Right renal pelvis (tissue), 4 donors: Measurements from ENCODE around the gene DIP2C. TPM values are rescaled to one million over a fixed set of nuclear protein-coding genes. Genes with fewer than 3 reads are reported as not detected.
A peak's percentile ranks its signal among the peaks of the same experiment; 100 is the strongest.

Source experiments
- DNase-seq, 4 donors: peaks; one replicate each; pipeline ENCODE4 v3.0.0-alpha.2; 2013; ENCODE audit warnings: low read depth in 4 of 4, low spot score in 3 of 4, missing footprints in 1 of 4
- polyA plus RNA-seq, 4 donors: library from polyadenylated mRNA; unstranded; fragments of 120-200 nt; gene quantifications; one replicate each; pipeline ENCODE4 v1.2.1, GENCODE V29; 2013; ENCODE audit not compliant: insufficient read length in 4 of 4

Gene DIP2C, protein sequence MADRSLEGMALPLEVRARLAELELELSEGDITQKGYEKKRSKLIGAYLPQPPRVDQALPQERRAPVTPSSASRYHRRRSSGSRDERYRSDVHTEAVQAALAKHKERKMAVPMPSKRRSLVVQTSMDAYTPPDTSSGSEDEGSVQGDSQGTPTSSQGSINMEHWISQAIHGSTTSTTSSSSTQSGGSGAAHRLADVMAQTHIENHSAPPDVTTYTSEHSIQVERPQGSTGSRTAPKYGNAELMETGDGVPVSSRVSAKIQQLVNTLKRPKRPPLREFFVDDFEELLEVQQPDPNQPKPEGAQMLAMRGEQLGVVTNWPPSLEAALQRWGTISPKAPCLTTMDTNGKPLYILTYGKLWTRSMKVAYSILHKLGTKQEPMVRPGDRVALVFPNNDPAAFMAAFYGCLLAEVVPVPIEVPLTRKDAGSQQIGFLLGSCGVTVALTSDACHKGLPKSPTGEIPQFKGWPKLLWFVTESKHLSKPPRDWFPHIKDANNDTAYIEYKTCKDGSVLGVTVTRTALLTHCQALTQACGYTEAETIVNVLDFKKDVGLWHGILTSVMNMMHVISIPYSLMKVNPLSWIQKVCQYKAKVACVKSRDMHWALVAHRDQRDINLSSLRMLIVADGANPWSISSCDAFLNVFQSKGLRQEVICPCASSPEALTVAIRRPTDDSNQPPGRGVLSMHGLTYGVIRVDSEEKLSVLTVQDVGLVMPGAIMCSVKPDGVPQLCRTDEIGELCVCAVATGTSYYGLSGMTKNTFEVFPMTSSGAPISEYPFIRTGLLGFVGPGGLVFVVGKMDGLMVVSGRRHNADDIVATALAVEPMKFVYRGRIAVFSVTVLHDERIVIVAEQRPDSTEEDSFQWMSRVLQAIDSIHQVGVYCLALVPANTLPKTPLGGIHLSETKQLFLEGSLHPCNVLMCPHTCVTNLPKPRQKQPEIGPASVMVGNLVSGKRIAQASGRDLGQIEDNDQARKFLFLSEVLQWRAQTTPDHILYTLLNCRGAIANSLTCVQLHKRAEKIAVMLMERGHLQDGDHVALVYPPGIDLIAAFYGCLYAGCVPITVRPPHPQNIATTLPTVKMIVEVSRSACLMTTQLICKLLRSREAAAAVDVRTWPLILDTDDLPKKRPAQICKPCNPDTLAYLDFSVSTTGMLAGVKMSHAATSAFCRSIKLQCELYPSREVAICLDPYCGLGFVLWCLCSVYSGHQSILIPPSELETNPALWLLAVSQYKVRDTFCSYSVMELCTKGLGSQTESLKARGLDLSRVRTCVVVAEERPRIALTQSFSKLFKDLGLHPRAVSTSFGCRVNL (N-terminal part only)
- 10 to 100 TPM; 19.6 to 22.4 (median 21.1) TPM for polyA plus RNA-seq

DNA sequence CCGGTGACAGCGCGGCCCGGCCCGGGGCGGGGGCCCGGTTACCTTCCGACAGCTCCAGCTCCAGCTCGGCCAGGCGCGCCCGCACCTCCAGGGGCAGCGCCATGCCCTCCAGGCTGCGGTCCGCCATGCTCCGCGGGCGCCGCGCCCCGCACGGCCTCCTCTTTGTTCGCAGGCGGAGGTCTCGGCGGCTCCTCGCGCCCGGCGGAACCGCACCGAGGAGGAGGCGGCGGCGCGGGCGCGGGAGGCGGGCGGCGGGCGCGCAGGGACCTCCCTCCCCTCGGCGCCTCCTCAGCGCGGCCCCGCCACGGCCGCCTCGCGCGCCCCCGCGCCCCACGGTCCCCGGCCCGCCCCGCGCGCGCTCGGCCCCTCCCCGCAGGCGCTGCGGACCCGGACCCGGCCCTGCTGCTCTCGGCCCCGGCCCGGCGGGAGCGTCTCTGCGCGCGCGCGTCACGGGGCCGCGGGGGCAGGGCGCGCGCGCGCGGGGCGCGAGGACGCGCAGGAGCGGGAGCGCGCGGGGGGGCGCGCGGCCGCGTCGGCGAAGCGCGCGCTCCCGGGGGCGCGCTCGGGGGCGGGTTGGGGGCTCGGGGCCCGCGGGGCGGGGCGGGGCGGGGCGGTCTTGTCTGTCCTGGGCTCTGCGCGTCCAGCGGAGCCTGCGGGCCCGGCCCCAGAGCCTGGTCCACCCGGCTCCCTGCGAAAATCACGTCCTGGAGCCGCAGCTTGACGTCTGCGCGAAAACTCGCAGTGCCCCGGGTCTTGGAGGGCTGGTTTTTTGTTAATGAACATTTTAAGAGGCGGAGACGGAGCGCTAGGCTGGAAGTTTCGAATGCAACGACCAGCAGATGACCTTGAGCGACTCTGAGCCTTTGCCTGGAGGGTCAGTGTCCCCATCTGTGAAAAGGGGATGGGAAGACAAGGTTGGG is at the start of gene DIP2C:
TSS of gene DIP2C (minus strand) at position 217 of the 920 bp plus-strand sequence. CDS start at position 127, 90 bp downstream.
- peak in 1 of 4 donors; percentile 61 for DNase-seq

DNA sequence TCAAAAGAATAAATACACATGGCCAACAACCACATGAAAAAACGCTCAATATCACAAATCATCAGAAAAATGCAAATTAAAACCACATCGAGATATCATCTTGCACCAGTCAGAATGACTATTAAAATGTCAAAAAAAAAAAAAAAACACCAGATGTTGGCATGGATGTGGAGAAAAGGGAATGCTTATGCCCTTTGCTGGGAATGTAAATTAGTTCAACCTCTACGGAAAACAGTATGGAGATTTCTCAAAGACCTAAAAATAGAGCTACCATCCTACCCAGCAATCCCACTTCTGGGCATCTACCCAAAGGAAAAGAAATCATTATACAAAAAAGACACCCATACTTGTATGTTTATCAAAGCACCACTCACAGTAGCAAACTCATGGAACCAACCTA is 45.0 kb upstream of the DIP2C start:
- DNase-seq, result no peak

DNA sequence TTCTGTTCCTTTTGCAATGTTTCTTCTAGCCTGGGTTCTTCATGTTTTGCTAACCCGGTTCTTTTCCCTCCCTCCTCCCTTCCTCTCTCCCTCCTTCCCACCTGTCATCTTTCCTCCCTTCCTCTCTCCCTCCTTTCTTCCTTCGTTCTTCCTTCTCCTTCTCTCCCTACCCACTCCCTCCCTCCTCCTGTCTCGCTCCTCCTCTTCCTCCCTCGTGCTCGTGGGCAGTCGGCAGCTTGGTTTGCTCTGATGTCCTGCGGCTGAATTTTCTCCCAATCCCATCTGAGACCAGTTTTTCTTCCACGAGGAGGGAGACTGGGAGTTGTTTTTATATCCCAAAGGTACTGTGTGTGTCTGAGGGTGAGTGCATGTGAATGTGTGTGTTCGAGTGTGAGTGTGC is 43.6 kb upstream of the DIP2C start:
- no peak for DNase-seq

DNA sequence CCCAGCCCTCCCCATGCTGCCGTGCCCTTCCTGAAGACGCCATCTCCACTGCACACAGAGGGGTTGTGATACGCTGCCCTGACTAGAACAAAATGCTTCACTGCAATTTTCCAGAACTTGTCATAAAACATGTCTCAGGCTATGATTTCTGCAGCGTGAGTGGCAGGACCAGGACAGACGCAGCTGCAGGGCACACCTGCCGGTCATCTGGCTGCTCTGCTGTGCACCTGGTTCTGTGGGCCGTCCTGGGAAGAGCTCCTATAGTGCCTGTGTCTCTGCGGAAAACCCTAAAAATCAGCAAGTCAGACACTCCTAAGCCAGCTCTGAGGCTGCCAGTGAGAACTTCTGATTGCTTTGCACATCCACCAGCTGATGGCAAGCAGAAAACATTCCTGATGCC is 39.7 kb upstream of the DIP2C start:
- no peak for DNase-seq

DNA sequence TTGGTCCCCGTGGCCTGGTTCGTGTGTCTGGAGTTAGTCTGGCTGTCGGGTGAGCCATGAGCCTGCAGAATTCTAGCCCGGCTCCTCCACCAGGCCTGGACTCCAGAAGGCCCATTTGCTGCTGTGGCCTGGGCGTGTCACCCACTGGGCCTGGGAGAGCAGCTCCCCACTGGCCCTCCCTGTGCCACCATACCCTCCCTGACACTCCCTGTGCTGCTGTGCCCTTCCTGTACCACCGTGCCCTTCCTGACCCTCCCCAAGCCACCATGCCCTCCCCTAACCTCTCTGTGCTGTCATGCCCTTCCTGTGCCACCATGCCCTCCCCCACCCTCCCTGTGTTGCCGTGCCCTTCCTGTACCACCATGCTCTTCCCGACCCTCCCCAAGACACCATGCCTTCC is 39.1 kb upstream of the DIP2C start:
- no peak for DNase-seq

DNA sequence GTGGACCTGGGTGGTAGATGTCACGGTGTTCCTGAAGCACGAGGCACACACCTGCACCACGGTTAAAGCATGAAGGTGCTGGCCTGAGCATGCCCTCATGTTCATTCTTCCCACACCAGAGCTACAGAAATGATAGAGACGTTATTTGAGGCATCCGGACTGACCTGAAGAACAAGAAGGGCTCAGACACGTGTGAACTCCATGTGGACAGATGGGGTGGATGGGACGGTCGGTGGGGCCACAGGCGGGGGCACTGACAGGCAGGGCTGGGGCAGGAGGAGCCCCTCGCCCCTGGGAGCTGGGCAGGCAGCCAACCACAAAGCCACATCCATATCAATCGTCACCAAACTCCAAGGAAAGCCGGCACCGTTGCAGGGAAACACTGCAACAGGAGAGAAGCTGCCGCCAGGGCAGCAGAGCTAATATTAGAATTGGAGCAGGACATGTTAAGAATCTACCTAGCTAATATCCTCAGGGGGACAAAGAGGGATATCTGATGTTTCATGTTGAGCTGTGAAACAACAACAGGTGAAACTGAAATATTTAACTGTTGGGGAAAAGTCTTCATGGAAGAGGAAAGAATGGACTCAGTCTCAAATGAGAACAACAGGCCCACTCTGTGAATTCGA is 37.8 kb upstream of the DIP2C start:
- no peak for DNase-seq

DNA sequence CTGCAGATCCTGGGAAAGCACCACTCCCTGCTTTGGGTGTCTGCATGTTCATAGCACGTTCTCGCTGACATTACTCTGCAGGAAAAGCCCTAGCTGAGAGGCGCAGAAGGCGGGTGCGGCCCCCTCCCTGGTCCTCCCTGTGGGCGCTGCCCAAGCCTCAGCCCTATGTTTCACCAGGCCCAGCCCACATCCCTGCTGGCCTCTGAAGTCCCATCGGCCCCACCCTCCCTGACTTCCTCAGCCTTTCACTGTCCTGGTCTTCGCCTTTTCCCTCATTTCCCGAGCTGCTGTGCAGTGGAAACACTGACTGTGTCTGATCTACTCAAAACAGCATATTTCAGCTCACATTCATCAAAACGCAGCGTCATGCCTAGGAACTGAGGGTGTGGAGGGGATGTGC is 36.3 kb upstream of the DIP2C start:
- DNase-seq, result no peak

DNA sequence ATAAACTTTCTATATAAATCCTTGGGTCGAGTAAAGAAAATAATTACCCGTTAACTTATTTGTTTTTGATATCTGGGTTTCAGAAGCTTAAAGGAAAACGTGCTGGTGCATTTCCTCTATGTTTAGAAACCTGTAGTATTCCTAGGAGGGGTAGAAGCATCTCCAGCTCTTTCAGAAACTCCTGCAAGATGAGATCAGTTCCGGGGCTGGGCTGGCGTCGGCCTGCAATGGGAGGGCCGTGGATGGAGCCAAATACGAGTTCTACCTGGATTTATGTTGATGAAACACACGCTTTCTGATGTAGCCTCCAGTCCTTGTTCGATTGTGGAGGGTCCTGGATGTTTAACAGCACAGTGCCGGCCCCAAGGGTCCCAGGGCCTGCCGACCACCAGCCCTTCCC is 35.8 kb upstream of the DIP2C start:
- DNase-seq, result no peak

DNA sequence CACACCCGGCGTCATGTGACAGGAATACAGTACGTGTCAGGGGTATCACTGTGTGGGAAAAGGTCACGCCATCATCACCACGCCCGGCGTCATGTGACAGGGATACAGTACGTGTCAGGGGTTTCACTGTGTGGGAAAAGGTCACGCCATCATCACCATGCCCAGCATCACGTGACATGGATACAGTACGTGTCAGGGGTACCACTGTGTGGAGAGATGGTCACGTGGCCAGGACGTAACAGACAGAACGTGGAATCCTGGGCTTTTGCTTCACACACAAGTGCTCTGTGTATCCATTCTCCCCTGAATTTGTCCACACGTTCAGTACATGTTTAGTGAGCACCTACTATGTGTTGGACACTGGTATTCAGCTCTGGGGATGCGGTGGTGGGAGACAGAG is 34.5 kb upstream of the DIP2C start:
- DNase-seq, result no peak

DNA sequence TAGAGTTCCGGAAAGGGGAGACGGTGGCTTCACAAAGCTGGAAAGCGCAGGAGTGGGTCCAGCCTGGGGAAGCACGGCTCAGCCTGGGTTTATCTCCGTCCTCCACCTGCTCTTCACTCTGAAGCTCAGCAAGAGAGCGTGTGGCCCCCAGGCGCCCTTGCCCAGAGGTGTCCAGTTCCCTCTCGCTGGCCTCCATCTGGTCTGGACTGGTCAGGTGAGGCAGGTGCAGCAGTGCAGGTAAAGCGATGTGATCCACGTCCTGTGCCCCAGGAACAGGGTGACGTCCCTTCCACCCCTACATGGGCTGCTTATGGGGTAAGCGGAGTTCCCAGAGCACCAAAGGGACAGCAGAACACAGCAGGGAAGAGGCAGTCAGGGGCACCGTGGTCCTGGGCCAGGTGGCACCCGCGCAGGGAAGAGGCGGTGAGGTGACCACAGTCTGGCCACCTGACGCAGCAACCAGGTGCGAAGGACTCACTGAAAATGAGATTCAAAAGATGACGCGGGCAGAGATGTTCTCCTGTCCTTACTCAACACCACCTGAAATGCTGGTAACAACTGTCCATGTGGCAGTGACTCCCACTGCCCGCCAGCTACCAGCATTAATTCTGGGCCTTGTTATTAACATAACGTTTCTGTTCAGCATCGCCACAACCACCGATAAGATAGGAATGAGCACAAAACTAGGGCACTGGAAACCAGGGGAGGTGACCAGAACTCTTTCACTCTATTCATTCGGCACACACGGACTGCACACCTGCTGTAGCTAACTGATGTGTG is 33.0 kb upstream of the DIP2C start:
- DNase-seq, result no peak

DNA sequence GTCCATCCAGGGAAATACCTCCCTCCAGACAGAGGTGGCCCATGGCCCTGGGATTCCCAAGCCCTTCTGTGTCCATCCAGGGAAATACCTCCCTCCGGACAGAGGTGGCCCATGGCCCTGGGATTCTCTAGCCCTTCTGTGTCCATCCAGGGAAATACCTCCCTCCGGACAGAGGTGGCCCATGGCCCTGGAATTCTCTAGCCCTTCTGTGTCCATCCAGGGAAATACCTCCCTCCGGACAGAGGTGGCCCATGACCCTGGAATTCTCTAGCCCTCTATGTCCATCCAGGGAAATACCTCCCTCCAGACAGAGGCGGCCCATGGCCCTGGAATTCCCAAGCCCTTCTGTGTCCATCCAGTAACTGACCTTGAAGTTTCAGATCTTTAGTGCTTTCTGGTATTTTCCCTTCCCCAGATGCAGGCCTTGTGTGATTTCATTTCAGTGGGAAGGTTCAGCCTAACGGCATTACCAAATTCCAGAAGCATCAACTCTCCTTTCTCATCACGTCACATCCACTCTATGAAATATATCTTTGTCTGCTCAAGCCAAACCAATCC is 28.8 kb upstream of the DIP2C start:
- DNase-seq, result no peak

DNA sequence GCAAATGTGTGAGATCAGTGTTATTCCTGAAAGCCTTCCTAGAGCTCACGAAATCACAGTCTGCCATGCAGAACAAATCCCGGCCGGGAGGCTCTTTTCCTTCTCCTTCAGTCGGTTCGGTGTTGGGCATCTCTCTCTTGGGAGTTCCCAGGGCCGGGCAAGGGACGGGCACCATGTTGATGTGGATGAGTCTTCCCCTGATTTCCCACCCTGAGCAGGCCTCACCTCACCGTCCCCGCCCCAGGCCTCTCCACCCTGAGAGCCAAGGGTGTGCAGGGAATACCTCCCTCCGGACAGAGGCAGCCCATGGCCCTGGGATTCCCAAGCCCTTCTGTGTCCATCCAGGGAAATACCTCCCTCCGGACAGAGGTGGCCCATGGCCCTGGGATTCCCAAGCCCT is 28.0 kb upstream of the DIP2C start:
- no peak for DNase-seq

DNA sequence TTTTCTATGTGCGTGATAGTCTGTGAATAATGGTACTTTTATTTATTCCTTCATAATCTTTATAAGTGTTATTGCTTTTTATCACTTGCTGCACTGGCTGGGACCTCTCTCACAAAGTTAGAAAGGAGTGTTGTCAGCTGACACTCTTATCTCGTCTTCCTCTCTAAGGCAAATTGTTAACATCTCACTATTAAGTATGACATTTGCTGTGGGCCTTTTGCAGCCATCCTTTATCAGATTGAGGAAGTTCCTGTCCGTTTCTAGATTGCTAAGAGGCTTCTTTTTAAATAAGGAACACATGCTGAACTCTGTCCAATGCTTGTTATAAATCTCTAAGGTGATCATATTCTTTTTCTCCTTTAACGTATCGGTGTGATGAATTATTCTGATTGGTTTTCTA is 27.4 kb upstream of the DIP2C start:
- no peak for DNase-seq

DNA sequence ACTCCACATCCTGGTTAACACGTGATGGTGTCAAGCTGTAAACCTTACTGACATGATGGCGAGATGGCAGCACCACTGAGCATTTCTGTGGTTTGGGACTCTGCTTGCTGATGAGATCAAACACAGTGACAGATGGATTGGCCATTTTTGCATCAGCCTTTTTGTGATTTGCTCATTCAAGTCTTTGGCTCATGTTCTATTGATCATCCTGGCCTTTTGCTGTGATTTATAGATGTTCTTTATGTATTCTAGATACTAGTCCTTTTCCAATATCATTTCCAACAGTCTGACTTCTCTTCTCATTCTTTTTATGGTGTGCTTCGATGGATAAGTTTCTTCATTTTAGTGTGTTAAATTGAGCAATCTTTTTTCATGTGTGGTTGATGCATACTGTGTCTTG is 24.7 kb upstream of the DIP2C start:
- DNase-seq, result no peak

DNA sequence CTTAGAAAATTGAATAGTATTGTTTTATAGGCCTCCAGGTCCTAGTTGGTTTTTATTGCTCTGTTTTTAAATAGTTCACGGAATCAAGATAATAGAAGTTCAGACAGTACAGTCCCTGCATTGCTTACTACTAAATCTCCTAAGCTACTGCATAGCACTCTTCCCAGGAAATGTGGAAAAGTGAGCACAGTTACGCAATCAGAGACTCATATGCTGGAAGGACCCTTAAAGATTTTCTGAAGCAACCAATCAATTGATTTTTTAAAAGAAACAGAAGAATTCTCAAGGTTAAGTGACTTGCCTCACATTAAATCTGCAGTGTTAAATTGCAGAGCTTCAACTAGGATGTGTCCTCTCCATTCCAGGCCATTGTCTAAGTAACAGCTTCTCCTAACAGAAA is 23.1 kb upstream of the DIP2C start:
- no peak for DNase-seq

DNA sequence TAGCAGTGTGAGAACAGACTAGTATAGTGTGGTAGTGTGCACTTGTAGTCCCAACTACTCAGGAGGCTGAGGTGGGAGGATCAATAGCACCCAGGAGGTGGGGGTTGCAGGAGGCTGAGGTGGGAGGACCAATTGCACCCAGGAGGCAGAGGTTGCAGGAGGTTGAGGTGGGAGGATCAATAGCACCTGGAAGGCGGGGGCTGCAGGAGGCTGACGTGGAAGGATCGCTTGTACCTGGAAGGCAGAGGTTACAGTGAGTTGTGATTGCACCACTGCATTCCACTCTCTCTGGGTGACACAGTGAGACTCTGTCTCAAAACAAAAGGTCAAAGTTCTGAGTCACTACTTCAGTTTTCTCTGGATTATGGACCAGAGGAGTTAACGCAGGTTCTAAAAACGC is 22.6 kb upstream of the DIP2C start:
- no peak for DNase-seq

DNA sequence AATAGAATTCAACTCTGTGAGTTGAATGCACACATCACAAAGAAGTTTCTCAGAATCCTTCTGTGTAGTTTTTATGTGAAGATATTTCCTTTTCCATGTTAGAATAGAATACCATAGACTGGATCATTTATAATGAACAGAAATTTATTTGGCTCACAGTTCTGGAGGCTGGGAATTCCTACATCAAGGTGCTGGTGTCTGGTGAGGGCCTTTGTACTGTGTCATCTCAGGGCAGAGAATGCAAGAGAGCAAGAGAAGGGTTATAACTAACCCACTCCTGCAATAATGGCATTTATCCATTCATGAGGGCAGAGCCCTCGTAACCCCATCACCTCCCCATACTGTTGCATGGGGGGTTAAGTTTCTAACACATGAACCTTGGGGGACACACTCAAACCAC is 18.4 kb upstream of the DIP2C start:
- DNase-seq, result no peak

DNA sequence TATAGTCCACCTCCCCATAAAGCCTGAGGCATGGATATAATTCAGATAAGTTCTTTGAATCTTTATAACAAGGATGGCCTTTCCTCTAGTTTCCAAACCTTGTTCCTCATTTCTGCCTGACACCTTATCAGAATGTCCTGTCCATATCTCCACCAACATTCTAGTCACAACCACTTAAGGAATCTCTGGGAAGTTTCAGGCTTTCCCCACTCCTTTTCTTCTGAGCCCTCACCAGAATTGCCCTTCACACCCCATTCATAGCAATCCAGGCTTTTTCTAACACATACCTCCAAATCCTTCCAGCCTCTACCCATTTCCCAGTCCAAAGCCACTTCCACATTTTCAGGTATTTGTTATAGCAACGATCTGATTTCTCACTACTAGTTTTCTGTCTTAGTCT is 18.0 kb upstream of the DIP2C start:
- no peak for DNase-seq
